H9 (cell line): ENCODE data around the gene ZC3H7B. TPM values are rescaled to one million over a fixed set of nuclear protein-coding genes. Genes with fewer than 3 reads are reported as not detected.

Experiments
- DNase-seq: peaks from one replicate; pipeline ENCODE4 v3.0.0-alpha.2; 2017
- H2AFZ ChIP-seq: one replicate; pipeline ENCODE4 v1.6.1; 2013; ENCODE audit warnings: mild to moderate bottlenecking, low read length, control low read depth, moderate library complexity
- H2AK5ac ChIP-seq: 2 replicates; pipeline ENCODE4 v1.6.1; 2013; ENCODE audit warnings: low read length, control low read depth, mixed read lengths; ENCODE audit not compliant: insufficient read length
- H2BK120ac ChIP-seq: one replicate; pipeline ENCODE4 v1.6.1; 2013; ENCODE audit warnings: low read depth, mild to moderate bottlenecking, low read length, control low read depth, inconsistent platforms; ENCODE audit not compliant: poor library complexity, severe bottlenecking
- H2BK12ac ChIP-seq: 2 replicates; pipeline ENCODE4 v1.6.1; 2013; ENCODE audit warnings: low read length, control low read depth, mixed read lengths, low read depth; ENCODE audit not compliant: insufficient read length
- H2BK15ac ChIP-seq: 2 replicates; pipeline ENCODE4 v1.6.1; 2013; ENCODE audit warnings: low read depth, low read length, control low read depth
- H2BK20ac ChIP-seq: one replicate; pipeline ENCODE4 v1.6.1; 2013; ENCODE audit warnings: low read depth, mild to moderate bottlenecking, low read length, control low read depth, inconsistent platforms; ENCODE audit not compliant: poor library complexity, severe bottlenecking
- H2BK5ac ChIP-seq: 2 replicates; pipeline ENCODE4 v1.6.1; 2013; ENCODE audit warnings: low read length, control low read depth, mixed read lengths; ENCODE audit not compliant: insufficient read length
- H3K14ac ChIP-seq: 2 replicates; pipeline ENCODE4 v1.6.1; 2013; ENCODE audit warnings: low read length, control low read depth; ENCODE audit not compliant: insufficient read depth
- H3K18ac ChIP-seq: 2 replicates; pipeline ENCODE4 v1.6.1; 2013; ENCODE audit warnings: low read depth, mild to moderate bottlenecking, mixed read lengths, low read length, control low read depth; ENCODE audit not compliant: insufficient read length
- H3K23ac ChIP-seq: 2 replicates; pipeline ENCODE4 v1.6.1; 2013; ENCODE audit warnings: low read length, control low read depth, mixed read lengths, low read depth; ENCODE audit not compliant: insufficient read length
- H3K23me2 ChIP-seq: 2 replicates; pipeline ENCODE4 v1.6.1; 2013; ENCODE audit warnings: low read depth, mild to moderate bottlenecking, mixed read lengths, low read length, control low read depth; ENCODE audit not compliant: insufficient read length, poor library complexity, severe bottlenecking
- H3K27ac ChIP-seq: 2 replicates; pipeline ENCODE4 v1.5.1; 2013; ENCODE audit warnings: low read length, control low read depth, mixed read lengths, low read depth; ENCODE audit not compliant: insufficient read length
- H3K27me3 ChIP-seq: 2 replicates; pipeline ENCODE4 v1.6.1; 2013; ENCODE audit warnings: low read length, control low read depth, inconsistent platforms; ENCODE audit not compliant: insufficient read depth
- H3K4ac ChIP-seq: 2 replicates; pipeline ENCODE4 v1.6.1; 2013; ENCODE audit warnings: low read depth, mild to moderate bottlenecking, control low read depth, inconsistent platforms, low read length, moderate library complexity
- H3K4me1 ChIP-seq: 2 replicates; pipeline ENCODE4 v1.6.1; 2013; ENCODE audit warnings: low read length, control low read depth, inconsistent platforms; ENCODE audit not compliant: insufficient read depth
- H3K4me2 ChIP-seq: 2 replicates; pipeline ENCODE4 v1.6.1; 2013; ENCODE audit warnings: low read length, control low read depth, mixed read lengths; ENCODE audit not compliant: insufficient read length, insufficient read depth
- H3K56ac ChIP-seq: 2 replicates; pipeline ENCODE4 v1.6.1; 2013; ENCODE audit warnings: low read depth, mild to moderate bottlenecking, mixed read lengths, low read length, control low read depth; ENCODE audit not compliant: insufficient read length
- H3K79me1 ChIP-seq: 2 replicates; pipeline ENCODE4 v1.6.1; 2013; ENCODE audit warnings: low read depth, mild to moderate bottlenecking, moderate library complexity, low read length, control low read depth, inconsistent platforms; ENCODE audit not compliant: insufficient read depth, poor library complexity, severe bottlenecking
- H3K79me2 ChIP-seq: 2 replicates; pipeline ENCODE4 v1.6.1; 2013; ENCODE audit warnings: low read length, control low read depth, inconsistent platforms; ENCODE audit not compliant: insufficient read depth
- H3K9ac ChIP-seq: 2 replicates; pipeline ENCODE4 v1.6.1; 2013; ENCODE audit warnings: low read length, control low read depth, mixed read lengths; ENCODE audit not compliant: insufficient read length; ENCODE audit errors: extremely low read depth
- H3K9me3 ChIP-seq: one replicate; pipeline ENCODE4 v1.6.1; 2013; ENCODE audit warnings: low read depth, low read length, inconsistent platforms; ENCODE audit not compliant: control insufficient read depth
- H3T11ph ChIP-seq: one replicate; pipeline ENCODE4 v1.6.1; 2013; ENCODE audit warnings: mild to moderate bottlenecking, low read length, control low read depth, inconsistent platforms
- H4K20me1 ChIP-seq: one replicate; pipeline ENCODE4 v1.6.1; 2013; ENCODE audit not compliant: control insufficient read depth, insufficient read length, insufficient read depth
- H4K5ac ChIP-seq: 2 replicates; pipeline ENCODE4 v1.6.1; 2013; ENCODE audit warnings: low read depth, mild to moderate bottlenecking, mixed read lengths, low read length, control low read depth; ENCODE audit not compliant: insufficient read length
- H4K8ac ChIP-seq: replicated peaks from 2 replicates; pipeline ENCODE4 v1.6.1; 2013; ENCODE audit warnings: low read length, control low read depth, mixed read lengths, low read depth; ENCODE audit not compliant: insufficient read length
- H4K91ac ChIP-seq: 2 replicates; pipeline ENCODE4 v1.6.1; 2013; ENCODE audit warnings: low read depth, mild to moderate bottlenecking, moderate library complexity, mixed read lengths, low read length, control low read depth; ENCODE audit not compliant: insufficient read length
- H3K27ac Mint-ChIP-seq, 3 experiments: 2 replicates in 2 of 3; 3 replicates in 1 of 3; pipeline ENCODE4 v1.8.0; 2020 to 2021; ENCODE audit warnings: mixed read lengths in 3 of 3, mild to moderate bottlenecking in 1 of 3, moderate library complexity in 1 of 3
- H3K27me3 Mint-ChIP-seq: 2 replicates; pipeline ENCODE4 v1.8.0; 2021; ENCODE audit warnings: low read depth, mild to moderate bottlenecking, moderate library complexity, mixed read lengths
- H3K36me3 Mint-ChIP-seq, 3 experiments: 2 replicates in 2 of 3; 3 replicates in 1 of 3; pipeline ENCODE4 v1.8.0; 2020 to 2021; ENCODE audit warnings: low read depth in 3 of 3, mixed read lengths in 3 of 3; ENCODE audit not compliant: insufficient read depth in 1 of 3
- H3K4me1 Mint-ChIP-seq, 2 experiments: 2 replicates each; pipeline ENCODE4 v1.8.0; 2020; ENCODE audit warnings: mixed read lengths in 2 of 2
- H3K4me3 Mint-ChIP-seq, 2 experiments: 2 replicates in 1 of 2; 3 replicates in 1 of 2; pipeline ENCODE4 v1.8.0; 2020 to 2021; ENCODE audit warnings: mild to moderate bottlenecking in 2 of 2, mixed read lengths in 2 of 2, moderate library complexity in 1 of 2
- H3K9me3 Mint-ChIP-seq, 2 experiments: 2 replicates in 1 of 2; 3 replicates in 1 of 2; pipeline ENCODE4 v1.8.0; 2020; ENCODE audit warnings: mild to moderate bottlenecking in 2 of 2, mixed read lengths in 2 of 2, moderate library complexity in 1 of 2
- WGBS: extraction: QIAGEN DNeasy Blood & Tissue Kit; methylation state at CpG from one replicate; pipeline ENCODE4 v1.1.7; 2013; ENCODE audit warnings: missing lambda C conversion rate, low lambda C conversion rate, mixed read lengths; ENCODE audit not compliant: insufficient read length; ENCODE audit errors: extremely low coverage; 5-methylcytosine and 5-hydroxymethylcytosine counted together
- total RNA-seq: library from RNA; stranded (reverse); gene quantifications from 2 replicates; pipeline ENCODE4 v1.2.1, GENCODE V29; 2021
- TF ChIP-seq, protein P1 (sequence below): fragments of 200-600 bp; sonication (generic); conservative IDR thresholded peaks from 3 replicates; pipeline ENCODE4 v1.8.0; 2021; ENCODE audit warnings: antibody characterized with exemption, mild to moderate bottlenecking

The ZC3H7B gene
- total RNA-seq, 1 experiment from 2014 or later: 69.3 TPM

DNA sequence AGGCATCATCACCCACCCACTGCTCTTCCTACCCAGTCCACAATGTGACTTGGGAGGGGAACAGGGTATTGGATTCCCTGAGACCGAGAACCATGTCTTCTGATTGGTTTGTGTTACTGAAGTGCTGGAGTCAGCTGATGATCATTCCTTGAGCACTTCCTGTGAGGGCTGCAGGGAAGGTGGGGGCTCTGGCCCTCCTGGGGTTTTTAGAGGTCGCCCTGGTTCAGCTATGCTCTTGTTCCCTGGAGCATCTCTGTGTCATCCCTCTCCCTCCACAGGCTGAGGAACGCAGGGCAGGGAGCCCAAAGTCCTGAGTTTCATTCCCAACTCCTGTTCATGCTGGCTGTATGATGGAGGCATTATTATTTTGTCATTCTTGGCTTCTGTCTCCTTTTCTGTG, 6.7 kb downstream of the ZC3H7B start:
- H3K79me2 ChIP-seq: peaks cover 22% of the 10 kb centered on the region; the same call in 1 of the 2 replicates
- H2BK5ac ChIP-seq: no peak overlapping the region
- no peaks in the 10 kb centered on the region for H3K23me2 ChIP-seq
- no peak overlapping the region for H2AFZ ChIP-seq
- peaks cover 26 to 32% of the 10 kb centered on the region in 2 experiments for H3K4me1 Mint-ChIP-seq
- no peak overlapping the region for H4K91ac ChIP-seq
- H2AK5ac ChIP-seq: no peak overlapping the region
- no peaks in the 10 kb centered on the region for H3K27me3 ChIP-seq
- no peak overlapping the region for H4K8ac ChIP-seq
- H3K9ac ChIP-seq: peak overlapping the region; percentile 6
- TF ChIP-seq, protein P1, sequence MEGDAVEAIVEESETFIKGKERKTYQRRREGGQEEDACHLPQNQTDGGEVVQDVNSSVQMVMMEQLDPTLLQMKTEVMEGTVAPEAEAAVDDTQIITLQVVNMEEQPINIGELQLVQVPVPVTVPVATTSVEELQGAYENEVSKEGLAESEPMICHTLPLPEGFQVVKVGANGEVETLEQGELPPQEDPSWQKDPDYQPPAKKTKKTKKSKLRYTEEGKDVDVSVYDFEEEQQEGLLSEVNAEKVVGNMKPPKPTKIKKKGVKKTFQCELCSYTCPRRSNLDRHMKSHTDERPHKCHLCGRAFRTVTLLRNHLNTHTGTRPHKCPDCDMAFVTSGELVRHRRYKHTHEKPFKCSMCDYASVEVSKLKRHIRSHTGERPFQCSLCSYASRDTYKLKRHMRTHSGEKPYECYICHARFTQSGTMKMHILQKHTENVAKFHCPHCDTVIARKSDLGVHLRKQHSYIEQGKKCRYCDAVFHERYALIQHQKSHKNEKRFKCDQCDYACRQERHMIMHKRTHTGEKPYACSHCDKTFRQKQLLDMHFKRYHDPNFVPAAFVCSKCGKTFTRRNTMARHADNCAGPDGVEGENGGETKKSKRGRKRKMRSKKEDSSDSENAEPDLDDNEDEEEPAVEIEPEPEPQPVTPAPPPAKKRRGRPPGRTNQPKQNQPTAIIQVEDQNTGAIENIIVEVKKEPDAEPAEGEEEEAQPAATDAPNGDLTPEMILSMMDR: no peak
- H3K18ac ChIP-seq: no peak overlapping the region
- peaks cover 4% of the 10 kb centered on the region; the same call in 1 of the 2 replicates for H3K4me1 ChIP-seq
- WGBS: no CpG with 5 or more reads among the region's 3 CpGs
- DNase-seq: no peak
- H3K27ac Mint-ChIP-seq: peak overlapping the region; percentile 79 to 93 (median 84); a peak in 4 of 7 replicates
- no peak overlapping the region for H3K4ac ChIP-seq
- peaks cover 4 to 41% (median 35%) of the 10 kb centered on the region in 3 experiments; a peak in 6 of 7 replicates for H3K36me3 Mint-ChIP-seq
- no peak overlapping the region for H2BK12ac ChIP-seq
- H4K5ac ChIP-seq: no peak overlapping the region
- H3K9me3 ChIP-seq: no peaks in the 10 kb centered on the region
- no peak overlapping the region for H3K27ac ChIP-seq
- H3K14ac ChIP-seq: no peak overlapping the region
- no peak overlapping the region for H3T11ph ChIP-seq
- H2BK20ac ChIP-seq: no peak overlapping the region
- no peak overlapping the region for H3K23ac ChIP-seq
- H3K4me2 ChIP-seq: no peak overlapping the region
- H3K79me1 ChIP-seq: peaks cover 4% of the 10 kb centered on the region
- no peaks in the 10 kb centered on the region for H3K27me3 Mint-ChIP-seq
- no peaks in the 10 kb centered on the region for H4K20me1 ChIP-seq
- H2BK15ac ChIP-seq: no peak overlapping the region
- H3K4me3 Mint-ChIP-seq: no peak overlapping the region
- H3K9me3 Mint-ChIP-seq: no peaks in the 10 kb centered on the region; a peak in 1 of 5 replicates
- H3K56ac ChIP-seq: no peak overlapping the region
- H2BK120ac ChIP-seq: no peak overlapping the region
